Activated CD8-positive, alpha-beta T cell treated with anti-CD3 and anti-CD28 coated beads for 36 hours (primary cell): Measurements from ENCODE around the gene AMMECR1L. TPM values are rescaled to one million over a fixed set of nuclear protein-coding genes. Genes with fewer than 3 reads are reported as not detected.

Source experiments
- ATAC-seq: fragments of 200-7000 bp; cut with Tn5 transposase; one replicate; pipeline ENCODE4 v1.10.0; 2021; ENCODE audit warnings: mild to moderate bottlenecking, moderate library complexity
- CTCF ChIA-PET: fragments of 350-600 bp; sonication (Branson Sonifier 250); formaldehyde crosslinking; loops from one replicate; lab custom pipeline; 2021; ENCODE audit warnings: antibody characterized with exemption; lab: Charles Lee
- POLR2A ChIA-PET: fragments of 350-600 bp; sonication (Branson Sonifier 250); formaldehyde crosslinking; loops from one replicate; lab custom pipeline; 2021; ENCODE audit warnings: antibody characterized with exemption; lab: Charles Lee
- DNase-seq: peaks from one replicate; pipeline ENCODE4 v3.0.0-alpha.2; 2020
- H3K27ac Mint-ChIP-seq: one replicate; pipeline ENCODE4 v1.8.0; 2021; ENCODE audit warnings: mild to moderate bottlenecking, mixed read lengths
- H3K27me3 Mint-ChIP-seq: one replicate; pipeline ENCODE4 v1.8.0; 2021; ENCODE audit warnings: mixed read lengths
- H3K36me3 Mint-ChIP-seq: one replicate; pipeline ENCODE4 v1.8.0; 2021; ENCODE audit warnings: low read depth, mixed read lengths
- H3K4me1 Mint-ChIP-seq: one replicate; pipeline ENCODE4 v1.8.0; 2021; ENCODE audit warnings: low read depth, mixed read lengths
- H3K4me3 Mint-ChIP-seq: one replicate; pipeline ENCODE4 v1.8.0; 2021; ENCODE audit warnings: mild to moderate bottlenecking, moderate library complexity, mixed read lengths
- H3K9me3 Mint-ChIP-seq: one replicate; pipeline ENCODE4 v1.8.0; 2021; ENCODE audit warnings: mixed read lengths
- CTCF ChIP-seq: fragments of 200-600 bp; IDR thresholded peaks from one replicate; pipeline ENCODE4 v1.8.0; 2022; ENCODE audit warnings: antibody characterized with exemption, mild to moderate bottlenecking
- intact Hi-C: fragments of 100-400 bp; cut with micrococcal nuclease; formaldehyde crosslinking; loops from one replicate; pipeline ENCODE4 v1.10.0; 2022
- total RNA-seq, 2 experiments: library from RNA; stranded (reverse); gene quantifications; one replicate each; pipeline ENCODE4 v1.2.3, GENCODE V29; 2021

The AMMECR1L gene
- total RNA-seq, 2 experiments from 2014 or later, result 12.5 to 13.1 TPM

DNA sequence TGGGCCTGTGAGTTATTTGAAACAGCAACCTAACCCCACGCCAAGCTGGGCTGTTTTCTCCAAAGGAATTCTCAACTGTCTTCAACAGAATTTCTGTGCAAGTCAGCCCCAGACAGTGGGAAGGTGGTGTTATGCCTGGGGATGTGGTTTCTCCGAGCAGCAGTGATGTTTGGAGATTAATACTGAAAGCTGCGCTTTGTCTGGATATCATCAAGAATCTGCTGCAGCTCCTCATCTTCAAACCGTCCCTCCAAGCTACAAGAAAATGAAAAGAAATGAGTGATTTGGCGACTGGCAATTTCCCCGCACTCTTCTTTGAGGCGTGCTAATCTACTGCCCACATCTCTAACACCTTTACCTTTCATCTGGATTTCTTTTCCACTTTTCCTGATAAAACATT is 37.8 kb downstream of the AMMECR1L start:
- DNase-seq, result no peak
- no peak overlapping the region for H3K27ac Mint-ChIP-seq
- intact Hi-C loops, result no loop called here
- no peak overlapping the region for H3K4me3 Mint-ChIP-seq
- POLR2A ChIA-PET, result no interaction called here
- peaks cover 3% of the 10 kb centered on the region for H3K4me1 Mint-ChIP-seq
- no peaks in the 10 kb centered on the region for H3K9me3 Mint-ChIP-seq
- peaks cover 59% of the 10 kb centered on the region for H3K36me3 Mint-ChIP-seq
- CTCF ChIA-PET, result no interaction called here
- no peaks in the 10 kb centered on the region for H3K27me3 Mint-ChIP-seq
- no peak for ATAC-seq
- TF ChIP-seq CTCF, result no peak

DNA sequence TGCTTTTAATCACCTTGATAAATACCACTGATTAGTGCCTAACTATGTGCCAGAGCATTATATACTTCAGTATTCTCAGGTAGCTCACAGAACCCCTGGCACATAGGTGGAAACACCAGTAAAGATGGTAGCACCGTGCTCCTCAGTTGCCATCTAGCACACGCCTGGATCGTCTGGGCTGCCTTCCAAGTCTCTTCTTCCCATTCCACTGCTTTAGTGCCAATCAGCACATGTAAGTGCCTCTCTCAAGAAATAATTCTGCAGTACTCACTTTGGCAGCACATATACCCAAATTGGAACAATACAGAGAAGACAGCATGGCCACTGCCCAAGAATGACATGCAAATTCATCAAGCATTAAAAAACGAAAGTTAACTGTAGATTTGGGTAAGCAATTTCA is 40.8 kb downstream of the AMMECR1L start:
- H3K4me1 Mint-ChIP-seq, result no peaks in the 10 kb centered on the region
- intact Hi-C loops, result no loop called here

GRCh38 chr2:127843677-127844076 is 42.1 kb downstream of the AMMECR1L start:
- no peak for DNase-seq
- peaks cover 24% of the 10 kb centered on the region for H3K36me3 Mint-ChIP-seq
- TF ChIP-seq CTCF, result no peak
- H3K9me3 Mint-ChIP-seq, result no peaks in the 10 kb centered on the region
- POLR2A ChIA-PET, result interaction anchor here (1.0 to 1.1 kb wide), 2 partner anchors 9 to 32 kb away, joined by 3 read pairs; no protein-coding TSS in a partner anchor
- intact Hi-C loops, result no loop called here
- H3K27me3 Mint-ChIP-seq, result no peaks in the 10 kb centered on the region
- no peaks in the 10 kb centered on the region for H3K4me1 Mint-ChIP-seq
- CTCF ChIA-PET, result no interaction called here
- no peak for ATAC-seq
- no peak overlapping the region for H3K4me3 Mint-ChIP-seq
- no peak overlapping the region for H3K27ac Mint-ChIP-seq

More for the DNA sequence above, 40.8 kb downstream of the AMMECR1L start:
- ChIA-PET CTCF (no interaction called here), POLR2A (interaction anchor here (0.9 to 1.6 kb wide), 4 partner anchors 9 to 367 kb away, joined by 3 to 7 read pairs (median 4); partner anchors contain the start of gene POLR2D)
- Mint-ChIP-seq H3K36me3 (peaks cover 36% of the 10 kb centered on the region), H3K9me3 (no peaks in the 10 kb centered on the region), H3K27me3 (no peaks in the 10 kb centered on the region), H3K27ac (no peak overlapping the region), H3K4me3 (no peak overlapping the region)
- ATAC-seq, result no peak
- DNase-seq, result no peak
- TF ChIP-seq CTCF, result no peak

GRCh38 chr2:127841466-127842178 is 44.1 kb downstream of the AMMECR1L start:
- intact Hi-C loops, result no loop called here

More at GRCh38 chr2:127841466-127842178, 44.1 kb downstream of the AMMECR1L start:
- DNase-seq (no peak), ATAC-seq (no peak)
- Mint-ChIP-seq H3K4me1 (no peaks in the 10 kb centered on the region), H3K27me3 (no peaks in the 10 kb centered on the region), H3K9me3 (no peaks in the 10 kb centered on the region), H3K27ac (no peak overlapping the region), H3K4me3 (no peak overlapping the region), H3K36me3 (peaks cover 13% of the 10 kb centered on the region)
- ChIA-PET POLR2A (no interaction called here), CTCF (interaction anchor here (0.8 to 1.2 kb wide), 2 partner anchors 18 to 20 kb away, joined by 3 read pairs; no protein-coding TSS in a partner anchor)
- no peak for TF ChIP-seq CTCF
